Activated T-cell treated with anti-CD3 and anti-CD28 coated beads, Interleukin-2, amount 50 U/mL, for 4 hours (primary cell): Measurements from ENCODE around the gene EDIL3. TPM values are rescaled to one million over a fixed set of nuclear protein-coding genes. Genes with fewer than 3 reads are reported as not detected.

Source experiments
- ATAC-seq, 2 donors: fragments of 200-7000 bp; cut with Tn5 transposase; one replicate each; pipeline ENCODE4 v1.10.0; 2021
- DNase-seq: peaks from one replicate; pipeline ENCODE4 v3.0.0-alpha.2; 2020
- H3K27me3 Mint-ChIP-seq: one replicate; pipeline ENCODE4 v1.8.0; 2021; ENCODE audit warnings: low read depth, mixed read lengths
- H3K36me3 Mint-ChIP-seq: one replicate; pipeline ENCODE4 v1.8.0; 2022; ENCODE audit warnings: mixed read lengths; ENCODE audit not compliant: insufficient read depth
- H3K4me1 Mint-ChIP-seq: one replicate; pipeline ENCODE4 v1.8.0; 2021; ENCODE audit warnings: low read depth, mixed read lengths
- H3K4me3 Mint-ChIP-seq: one replicate; pipeline ENCODE4 v1.8.0; 2021; ENCODE audit warnings: mild to moderate bottlenecking, moderate library complexity, mixed read lengths
- H3K9me3 Mint-ChIP-seq: one replicate; pipeline ENCODE4 v1.8.0; 2021; ENCODE audit warnings: mixed read lengths
- total RNA-seq, 3 donors: library from RNA; stranded (reverse); gene quantifications; one replicate each; pipeline ENCODE4 v1.2.1, GENCODE V29; 2021

EDIL3 gene
- total RNA-seq, 3 donors from 2014 or later = 0.15 to 0.27 TPM; not detected in 1

GRCh38 chr5:84248013-84248412, 136.7 kb downstream of the EDIL3 start:
- Mint-ChIP-seq H3K9me3 (no peaks in the 10 kb centered on the region), H3K27me3 (no peaks in the 10 kb centered on the region), H3K36me3 (no peaks in the 10 kb centered on the region), H3K4me1 (no peaks in the 10 kb centered on the region), H3K4me3 (no peak overlapping the region)
- DNase-seq (no peak), ATAC-seq (no peak)

GRCh38 chr5:84242286-84242685, 142.4 kb downstream of the EDIL3 start:
- no peak for ATAC-seq
- no peaks in the 10 kb centered on the region for H3K9me3 Mint-ChIP-seq
- H3K27me3 Mint-ChIP-seq = no peaks in the 10 kb centered on the region
- no peaks in the 10 kb centered on the region for H3K4me1 Mint-ChIP-seq
- H3K36me3 Mint-ChIP-seq = no peaks in the 10 kb centered on the region
- DNase-seq = no peak
- H3K4me3 Mint-ChIP-seq = no peak overlapping the region

- H3K36me3 Mint-ChIP-seq = no peaks in the 10 kb centered on the region
- no peak for DNase-seq
- H3K4me1 Mint-ChIP-seq = no peaks in the 10 kb centered on the region
- no peaks in the 10 kb centered on the region for H3K27me3 Mint-ChIP-seq
- no peaks in the 10 kb centered on the region for H3K9me3 Mint-ChIP-seq
- no peak for ATAC-seq
- H3K4me3 Mint-ChIP-seq = no peak overlapping the region
Measured at GRCh38 chr5:84239494-84239893, 145.2 kb downstream of the EDIL3 start.

GRCh38 chr5:84237126-84237525, 147.6 kb downstream of the EDIL3 start:
- Mint-ChIP-seq H3K36me3 (no peaks in the 10 kb centered on the region), H3K4me3 (no peak overlapping the region), H3K4me1 (no peaks in the 10 kb centered on the region), H3K9me3 (no peaks in the 10 kb centered on the region), H3K27me3 (no peaks in the 10 kb centered on the region)
- ATAC-seq (no peak), DNase-seq (no peak)

- H3K36me3 Mint-ChIP-seq = no peaks in the 10 kb centered on the region
- no peaks in the 10 kb centered on the region for H3K27me3 Mint-ChIP-seq
- DNase-seq (no peak), ATAC-seq (no peak)
- H3K4me1 Mint-ChIP-seq = no peaks in the 10 kb centered on the region
- H3K9me3 Mint-ChIP-seq = no peaks in the 10 kb centered on the region
- no peak overlapping the region for H3K4me3 Mint-ChIP-seq
Measured at GRCh38 chr5:84231433-84231832, 153.2 kb downstream of the EDIL3 start.

GRCh38 chr5:84229045-84229444, 155.6 kb downstream of the EDIL3 start:
- no peaks in the 10 kb centered on the region for H3K36me3 Mint-ChIP-seq
- ATAC-seq = no peak
- no peak overlapping the region for H3K4me3 Mint-ChIP-seq
- H3K9me3 Mint-ChIP-seq = no peaks in the 10 kb centered on the region
- no peak for DNase-seq
- no peaks in the 10 kb centered on the region for H3K27me3 Mint-ChIP-seq
- H3K4me1 Mint-ChIP-seq = no peaks in the 10 kb centered on the region

GRCh38 chr5:84228266-84228665, 156.4 kb downstream of the EDIL3 start:
- H3K4me1 Mint-ChIP-seq = no peaks in the 10 kb centered on the region
- H3K9me3 Mint-ChIP-seq = no peaks in the 10 kb centered on the region
- no peaks in the 10 kb centered on the region for H3K36me3 Mint-ChIP-seq
- DNase-seq (no peak), ATAC-seq (no peak)
- H3K27me3 Mint-ChIP-seq = no peaks in the 10 kb centered on the region
- H3K4me3 Mint-ChIP-seq = no peak overlapping the region

- Mint-ChIP-seq H3K36me3 (no peaks in the 10 kb centered on the region), H3K4me3 (no peak overlapping the region), H3K27me3 (no peaks in the 10 kb centered on the region), H3K4me1 (no peaks in the 10 kb centered on the region), H3K9me3 (no peaks in the 10 kb centered on the region)
- ATAC-seq (no peak), DNase-seq (no peak)
Measured at GRCh38 chr5:84227236-84227635, 157.4 kb downstream of the EDIL3 start.

GRCh38 chr5:84218546-84218945, 166.1 kb downstream of the EDIL3 start:
- ATAC-seq = peak in 1 of 2 donors; percentile 27
- Mint-ChIP-seq H3K36me3 (no peaks in the 10 kb centered on the region), H3K27me3 (no peaks in the 10 kb centered on the region), H3K4me1 (no peaks in the 10 kb centered on the region), H3K9me3 (peaks cover 9% of the 10 kb centered on the region), H3K4me3 (no peak overlapping the region)
- no peak for DNase-seq

- H3K4me3 Mint-ChIP-seq = no peak overlapping the region
- no peaks in the 10 kb centered on the region for H3K36me3 Mint-ChIP-seq
Measured at GRCh38 chr5:84215521-84215920, 169.2 kb downstream of the EDIL3 start.

GRCh38 chr5:84213861-84214260, 170.8 kb downstream of the EDIL3 start:
- ATAC-seq = no peak
- H3K36me3 Mint-ChIP-seq = no peaks in the 10 kb centered on the region
- no peak for DNase-seq
- no peaks in the 10 kb centered on the region for H3K27me3 Mint-ChIP-seq
- H3K9me3 Mint-ChIP-seq = peaks cover 5% of the 10 kb centered on the region
- no peak overlapping the region for H3K4me3 Mint-ChIP-seq
- no peaks in the 10 kb centered on the region for H3K4me1 Mint-ChIP-seq

More at GRCh38 chr5:84215521-84215920, 169.2 kb downstream of the EDIL3 start:
- Mint-ChIP-seq H3K9me3 (peaks cover 14% of the 10 kb centered on the region), H3K4me1 (no peaks in the 10 kb centered on the region), H3K27me3 (no peaks in the 10 kb centered on the region)
- DNase-seq (no peak), ATAC-seq (no peak)

GRCh38 chr5:84213212-84213611, 171.5 kb downstream of the EDIL3 start:
- Mint-ChIP-seq H3K9me3 (peaks cover 5% of the 10 kb centered on the region), H3K4me3 (no peak overlapping the region), H3K27me3 (no peaks in the 10 kb centered on the region), H3K36me3 (no peaks in the 10 kb centered on the region), H3K4me1 (no peaks in the 10 kb centered on the region)
- DNase-seq = no peak
- no peak for ATAC-seq

- ATAC-seq = no peak
- no peaks in the 10 kb centered on the region for H3K4me1 Mint-ChIP-seq
- H3K4me3 Mint-ChIP-seq = no peak overlapping the region
- no peaks in the 10 kb centered on the region for H3K9me3 Mint-ChIP-seq
- no peaks in the 10 kb centered on the region for H3K27me3 Mint-ChIP-seq
- DNase-seq = no peak
- no peaks in the 10 kb centered on the region for H3K36me3 Mint-ChIP-seq
Measured at GRCh38 chr5:84204772-84205171, 179.9 kb downstream of the EDIL3 start.

- Mint-ChIP-seq H3K4me1 (no peaks in the 10 kb centered on the region), H3K36me3 (no peaks in the 10 kb centered on the region), H3K9me3 (no peaks in the 10 kb centered on the region), H3K4me3 (no peak overlapping the region), H3K27me3 (no peaks in the 10 kb centered on the region)
- no peak for DNase-seq
- no peak for ATAC-seq
Measured at GRCh38 chr5:84202136-84202535, 182.5 kb downstream of the EDIL3 start.

GRCh38 chr5:84197538-84197937, 187.1 kb downstream of the EDIL3 start:
- no peaks in the 10 kb centered on the region for H3K4me1 Mint-ChIP-seq
- DNase-seq (no peak), ATAC-seq (no peak)
- H3K36me3 Mint-ChIP-seq = no peaks in the 10 kb centered on the region
- no peaks in the 10 kb centered on the region for H3K27me3 Mint-ChIP-seq
- no peak overlapping the region for H3K4me3 Mint-ChIP-seq
- H3K9me3 Mint-ChIP-seq = no peaks in the 10 kb centered on the region

GRCh38 chr5:84191281-84191680, 193.4 kb downstream of the EDIL3 start:
- H3K4me3 Mint-ChIP-seq = no peak overlapping the region
- ATAC-seq (no peak), DNase-seq (no peak)
- H3K36me3 Mint-ChIP-seq = no peaks in the 10 kb centered on the region
- H3K9me3 Mint-ChIP-seq = no peaks in the 10 kb centered on the region
- no peaks in the 10 kb centered on the region for H3K4me1 Mint-ChIP-seq
- H3K27me3 Mint-ChIP-seq = no peaks in the 10 kb centered on the region
